AG09309 (cell line): ENCODE data around the gene DSP.
A peak's percentile ranks its signal among the peaks of the same experiment; 100 is the strongest.

Experiments
- DNase-seq: peaks from one replicate; pipeline ENCODE4 v3.0.0-alpha.2; 2010; ENCODE audit warnings: low read depth
- H3K4me3 ChIP-seq: 2 replicates; pipeline ENCODE4 v1.5.1; 2011; ENCODE audit warnings: mild to moderate bottlenecking, low read depth, low read length, moderate library complexity; ENCODE audit not compliant: control insufficient read depth
- CTCF ChIP-seq: IDR thresholded peaks from 2 replicates; pipeline ENCODE4 v1.5.1; 2011; ENCODE audit warnings: mild to moderate bottlenecking, low read depth, low read length, inconsistent platforms; ENCODE audit not compliant: insufficient read depth, control insufficient read depth; ENCODE audit errors: missing control alignments

The DSP gene

GRCh38 chr6:7522873-7523272 is 18.6 kb upstream of the DSP start:
- DNase-seq = no peak
- TF ChIP-seq CTCF = no peak
- no peak overlapping the region for H3K4me3 ChIP-seq

GRCh38 chr6:7523922-7524321 is 17.5 kb upstream of the DSP start:
- DNase-seq = no peak
- no peak for TF ChIP-seq CTCF

GRCh38 chr6:7526755-7527154 is 14.7 kb upstream of the DSP start:
- DNase-seq = no peak
- no peak for TF ChIP-seq CTCF
- H3K4me3 ChIP-seq = no peak overlapping the region

More at GRCh38 chr6:7523922-7524321, 17.5 kb upstream of the DSP start:
- H3K4me3 ChIP-seq = no peak overlapping the region

DNA sequence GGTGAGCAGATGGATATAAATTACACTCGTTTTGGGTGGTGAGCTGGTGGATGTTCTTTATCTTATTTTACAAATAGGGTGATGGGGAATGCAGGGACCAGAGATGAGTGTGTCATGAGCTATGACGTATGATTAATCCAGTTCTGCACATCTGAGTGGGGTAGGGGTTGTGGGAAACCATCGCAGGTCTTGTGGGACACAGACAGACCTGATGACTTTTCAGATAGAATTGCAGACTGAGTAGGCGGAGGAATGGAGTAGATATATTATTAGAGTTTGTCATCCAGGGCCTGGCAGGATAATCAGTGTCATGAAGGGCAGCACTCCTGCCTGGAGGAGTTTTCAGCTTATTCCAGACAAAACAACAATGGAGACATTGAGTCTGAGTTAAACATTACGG is 12.9 kb upstream of the DSP start:
- H3K4me3 ChIP-seq = no peak overlapping the region
- no peak for TF ChIP-seq CTCF
- peak; percentile 85 for DNase-seq

- H3K4me3 ChIP-seq = no peak overlapping the region
- TF ChIP-seq CTCF = no peak
- DNase-seq = no peak
These were observed 12.3 kb upstream of the DSP start for GRCh38 chr6:7529141-7529540.

- TF ChIP-seq CTCF = no peak
- DNase-seq = no peak
- no peak overlapping the region for H3K4me3 ChIP-seq
These were observed 9.2 kb upstream of the DSP start for GRCh38 chr6:7532232-7532631.

GRCh38 chr6:7532821-7533220 is 8.7 kb upstream of the DSP start:
- no peak for TF ChIP-seq CTCF
- DNase-seq = no peak
- no peak overlapping the region for H3K4me3 ChIP-seq
